Right ventricle myocardium superior (tissue), 1 donor: ENCODE measurements around the gene UCP3. TPM values are rescaled to one million over a fixed set of nuclear protein-coding genes. Genes with fewer than 3 reads are reported as not detected.

ENCODE experiments used
- total RNA-seq: library from RNA; stranded (reverse); fragmentation: NEBNext Ultra II Directional; extraction: Animal tissue kit (Norgen Biotek cat#: 25700); gene quantifications from one replicate; pipeline ENCODE4 v1.2.1, GENCODE V29; 2021
- donor health status: DM: no; HTN: yes; CAD: no; lungs with severe emphysema.

UCP3 gene
- total RNA-seq, 1 donor from 2014 or later = 17.2 TPM

Other genes starting within 250 kb of the UCP3 start
- gene RAB6A, start 248.0 kb downstream of the UCP3 start, total RNA-seq = 97.8 TPM
- gene MRPL48, start 221.2 kb downstream of the UCP3 start, total RNA-seq = 45.4 TPM
- 46.5 TPM for gene COA4, start 132.2 kb downstream of the UCP3 start, total RNA-seq
- gene PAAF1, start 132.1 kb downstream of the UCP3 start, total RNA-seq = 11.3 TPM
- gene DNAJB13, start 58.1 kb downstream of the UCP3 start, total RNA-seq = not detected
- gene UCP2, start 26.2 kb downstream of the UCP3 start, total RNA-seq = 25.8 TPM
- gene C2CD3, start 161.9 kb upstream of the UCP3 start, total RNA-seq = 9.1 TPM
- gene PPME1, start 162.2 kb upstream of the UCP3 start, total RNA-seq = 24.9 TPM